Activated CD4-positive, CD25-positive, alpha-beta regulatory T cell treated with anti-CD3 and anti-CD28 coated beads, Interleukin-2, amount 50 U/mL, for 72 hours (primary cell): ENCODE data around the gene TPD52L1.
A peak's percentile ranks its signal among the peaks of the same experiment; 100 is the strongest.

Source experiments
- DNase-seq: peaks from one replicate; pipeline ENCODE4 v3.0.0; 2021

The TPD52L1 gene

DNA sequence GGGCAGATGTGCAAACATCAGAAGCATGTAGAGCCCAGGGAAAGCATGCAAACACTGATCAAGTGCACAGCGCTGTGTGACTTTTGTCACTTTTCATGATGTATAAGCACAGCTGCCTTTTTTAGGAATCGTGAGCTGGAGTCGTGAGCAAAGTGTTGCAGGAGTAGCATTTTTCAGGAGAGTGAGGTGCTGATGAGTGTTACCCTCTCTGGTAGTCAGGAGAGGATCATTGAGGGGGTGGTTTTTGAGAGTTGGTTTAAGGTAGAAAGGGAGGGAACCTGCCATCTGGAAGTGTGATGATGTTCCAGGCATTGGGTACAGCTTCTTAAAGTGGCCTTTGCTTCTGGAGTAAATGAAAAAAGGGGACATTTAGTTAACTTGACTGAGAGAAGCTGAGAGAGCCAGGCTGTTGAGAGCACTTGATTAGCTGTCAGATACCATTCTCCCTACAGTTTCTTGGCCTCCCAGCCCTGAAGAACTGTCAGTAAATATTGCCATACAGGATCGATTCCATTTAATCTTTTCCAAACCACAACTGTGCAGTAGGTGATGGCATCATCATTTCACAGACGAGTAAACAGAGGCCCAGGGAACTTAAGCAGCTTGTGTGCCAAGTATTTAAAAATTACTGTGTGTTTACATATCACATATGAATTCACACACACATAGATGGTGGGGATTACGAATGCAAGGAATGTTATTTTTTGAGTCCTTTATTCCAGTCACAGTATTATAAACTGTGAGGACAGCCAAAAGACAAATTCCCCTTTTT, 28.9 kb downstream of the TPD52L1 start:
- no peak for DNase-seq

DNA sequence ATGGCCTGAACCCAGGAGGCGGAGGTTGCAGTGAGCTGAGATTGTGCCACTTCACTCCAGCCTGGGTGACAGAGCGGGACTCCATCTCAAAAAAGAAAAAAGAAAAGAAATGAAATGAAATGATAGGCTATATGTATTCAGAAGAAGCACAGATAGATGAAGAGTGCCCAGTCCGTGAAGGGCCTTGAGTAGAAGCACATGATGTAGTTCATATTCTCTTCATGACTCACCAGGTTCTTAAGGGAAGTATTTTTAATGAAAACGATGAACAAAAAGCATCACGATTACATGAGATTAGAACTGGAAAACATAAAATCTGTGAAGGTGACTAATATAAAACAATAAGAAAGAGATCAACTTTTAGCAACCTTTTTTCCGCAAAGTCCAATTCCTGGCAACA, 29.8 kb downstream of the TPD52L1 start:
- DNase-seq: no peak

DNA sequence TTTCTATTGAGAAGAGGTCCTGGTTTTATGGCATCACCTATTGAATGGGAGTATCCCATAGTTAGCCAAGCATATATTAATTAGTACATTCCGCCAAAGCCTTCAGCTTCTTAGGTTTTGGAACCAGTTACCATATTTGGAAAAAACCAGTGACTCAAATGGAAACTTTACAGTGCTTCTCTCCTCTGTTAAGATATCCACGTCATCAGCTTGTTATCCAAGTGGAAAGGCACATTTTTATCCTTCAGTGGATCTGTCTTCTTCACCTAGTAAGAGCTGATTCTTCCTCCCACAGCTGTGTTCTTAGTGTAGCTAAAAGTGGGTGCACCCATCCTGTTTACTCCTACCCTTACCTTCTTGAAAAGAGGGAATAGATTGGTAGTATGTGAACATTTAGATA, 34.5 kb downstream of the TPD52L1 start:
- no peak for DNase-seq

DNA sequence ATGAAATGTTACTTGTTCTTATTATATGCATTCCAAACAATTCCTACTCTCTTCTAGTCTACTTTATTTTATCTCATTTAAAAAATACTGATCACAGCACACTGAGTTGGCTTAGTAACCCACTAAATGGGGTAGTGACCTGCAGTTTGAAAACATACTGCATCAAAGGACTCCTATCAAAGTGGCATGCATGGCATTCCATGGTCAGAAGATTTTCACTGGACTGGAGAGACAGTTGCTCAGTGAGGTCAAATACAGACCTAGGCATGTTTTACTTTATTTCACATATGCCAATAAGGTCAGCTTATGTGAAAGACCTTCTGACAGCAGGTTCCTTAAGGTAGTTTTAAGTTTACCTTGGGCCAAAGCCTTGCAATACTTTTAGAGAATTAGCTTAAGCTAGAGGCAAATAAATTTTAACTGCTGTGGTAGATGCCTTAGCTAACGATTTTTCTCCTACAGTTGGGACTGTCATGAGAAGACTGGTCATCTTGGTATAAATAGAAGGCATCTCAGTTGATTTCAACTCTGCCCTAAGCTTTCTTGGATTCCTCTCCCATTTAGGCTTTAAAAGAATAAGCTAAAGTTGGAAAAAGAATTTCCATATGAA, 35.1 kb downstream of the TPD52L1 start:
- no peak for DNase-seq

DNA sequence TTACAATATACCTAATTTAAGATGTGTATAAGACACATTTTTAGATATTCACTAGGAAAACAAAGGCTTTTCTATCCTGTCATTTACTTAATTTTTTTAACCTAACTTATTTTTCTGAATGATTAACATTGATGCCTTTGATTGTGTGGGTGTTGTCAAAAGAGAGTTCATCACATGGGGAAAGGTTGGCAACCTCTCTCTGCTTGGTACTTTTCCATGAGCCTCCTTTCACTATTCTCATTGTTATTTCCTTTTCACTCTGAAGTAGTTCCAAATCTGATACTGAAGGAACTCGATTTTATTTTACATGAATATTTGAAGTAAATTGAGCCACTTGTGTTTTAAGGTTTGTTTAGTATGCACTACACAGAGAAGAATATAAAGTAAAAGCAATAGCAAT, 35.9 kb downstream of the TPD52L1 start:
- no peak for DNase-seq

DNA sequence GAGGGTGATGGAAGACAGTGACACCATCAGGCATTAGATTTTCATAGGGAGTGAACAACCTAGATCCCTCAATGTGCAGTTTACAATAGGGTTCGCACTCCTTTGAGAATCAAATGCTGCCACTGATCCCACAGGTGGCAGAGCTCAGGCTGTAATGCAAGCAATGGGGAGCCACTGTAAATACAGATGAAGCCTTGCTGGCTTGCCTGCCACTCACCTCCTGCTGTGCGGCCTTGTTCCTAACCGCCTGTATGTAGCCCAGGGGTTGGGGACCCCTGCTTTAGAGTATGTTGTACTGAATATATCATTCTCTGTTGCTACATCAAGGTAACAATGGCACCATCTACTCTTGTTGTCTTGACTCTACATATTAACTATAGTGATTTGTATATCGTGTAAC, 37.1 kb downstream of the TPD52L1 start:
- DNase-seq: no peak

DNA sequence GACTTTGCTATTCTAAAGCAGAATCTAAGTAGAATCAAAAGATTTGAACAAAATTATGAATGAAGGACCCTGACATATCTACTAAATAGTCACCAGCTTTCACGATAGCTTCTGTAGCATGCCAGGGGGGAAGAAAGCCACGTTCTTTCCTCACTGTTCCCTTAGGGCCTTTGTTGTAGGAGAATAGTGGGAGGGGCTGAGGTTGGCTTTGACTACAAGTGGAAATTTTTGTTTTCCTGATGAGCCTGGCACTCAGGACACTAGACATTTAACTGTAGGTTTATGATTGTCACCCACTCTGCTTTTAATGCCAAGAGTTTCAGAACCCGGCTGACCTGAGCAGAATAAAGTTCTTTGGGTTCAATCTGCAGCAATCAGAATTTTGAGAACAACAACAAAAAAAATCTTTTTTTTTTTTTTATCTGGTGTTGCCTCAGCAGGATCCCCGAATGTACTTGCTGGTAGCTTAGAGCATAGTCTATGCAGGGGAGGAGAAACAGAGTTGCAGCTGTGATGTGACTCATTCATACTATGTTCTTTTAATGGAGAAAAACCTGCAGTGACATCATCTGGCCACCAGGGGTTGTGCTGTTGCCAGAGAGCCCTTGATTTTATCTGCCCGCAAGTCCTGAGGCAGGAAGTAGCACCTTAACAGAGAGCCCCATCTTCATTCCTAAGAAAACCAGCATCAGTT, 38.5 kb downstream of the TPD52L1 start:
- DNase-seq: peak; percentile 36

DNA sequence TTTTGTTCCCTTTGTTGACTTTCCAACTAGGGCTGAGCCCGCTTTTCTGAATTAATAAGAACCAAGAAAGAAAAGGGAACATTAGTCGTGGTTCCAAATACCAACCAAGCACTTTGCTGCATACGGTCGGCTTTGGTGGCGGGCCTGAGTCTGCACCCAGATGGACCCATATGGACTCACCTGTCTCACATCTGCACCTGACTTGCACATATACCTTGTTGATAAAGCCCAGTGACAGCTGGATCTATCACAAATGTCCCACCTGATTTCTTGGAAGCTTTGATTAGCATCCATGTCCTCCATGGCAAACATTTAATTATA, 39.0 kb downstream of the TPD52L1 start:
- DNase-seq: no peak

DNA sequence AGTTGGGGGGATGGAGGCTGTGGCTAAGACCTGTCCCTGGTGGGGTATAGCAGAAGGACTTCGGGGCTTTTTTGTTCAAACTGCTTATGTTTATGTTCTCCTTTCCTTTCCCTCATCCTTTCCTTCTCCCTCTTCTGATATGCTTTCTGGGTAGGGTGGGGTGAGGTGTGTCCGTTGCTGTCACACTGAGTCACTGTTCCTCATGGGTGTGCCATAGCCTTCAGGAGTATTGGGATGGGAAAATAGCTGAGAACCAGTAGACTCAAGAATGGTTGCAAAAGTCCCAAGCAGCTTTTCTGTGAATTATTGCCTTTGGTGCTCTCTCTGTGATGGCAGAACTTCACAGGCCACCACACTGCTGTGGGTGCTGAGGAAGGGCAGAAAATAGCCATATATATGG, 39.6 kb downstream of the TPD52L1 start:
- no peak for DNase-seq

DNA sequence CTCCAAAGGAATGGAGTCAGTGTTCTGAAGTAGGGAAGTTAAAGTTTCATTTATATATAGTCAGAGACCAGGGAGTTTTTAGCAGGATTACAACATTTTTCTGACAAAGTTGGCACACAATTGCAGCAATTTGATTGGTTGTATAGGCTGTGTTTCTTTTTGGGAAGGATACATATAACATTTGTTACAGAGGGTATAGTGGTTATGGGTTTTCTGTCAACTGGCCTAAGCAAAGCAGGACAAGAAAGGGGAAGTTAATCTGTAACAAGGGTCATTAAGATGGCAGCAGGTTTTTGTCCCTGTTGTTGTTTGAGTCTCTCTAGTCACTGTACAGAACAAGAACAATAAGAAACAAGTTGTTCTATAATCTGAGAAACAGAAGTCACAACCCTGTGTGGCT, 41.4 kb downstream of the TPD52L1 start:
- DNase-seq: no peak

DNA sequence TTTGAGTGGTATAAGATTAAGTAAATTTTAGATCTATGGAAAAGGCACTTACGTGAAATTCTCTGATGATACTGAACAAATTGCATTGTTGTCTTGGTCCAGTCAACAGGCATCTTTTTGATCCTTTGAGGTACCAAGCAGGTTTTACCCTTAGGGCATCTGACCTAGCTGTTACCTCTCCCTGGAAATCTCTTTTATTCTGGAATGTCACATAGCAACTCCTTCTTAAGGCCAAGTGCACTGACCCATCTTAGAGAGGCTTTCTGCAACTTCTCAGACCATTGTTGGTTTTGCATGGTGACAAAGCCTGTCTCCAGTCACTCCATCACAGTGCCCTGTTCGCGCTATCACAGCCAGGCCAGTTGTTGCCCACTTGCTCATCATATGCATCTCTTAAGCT, 42.0 kb downstream of the TPD52L1 start:
- DNase-seq: no peak

DNA sequence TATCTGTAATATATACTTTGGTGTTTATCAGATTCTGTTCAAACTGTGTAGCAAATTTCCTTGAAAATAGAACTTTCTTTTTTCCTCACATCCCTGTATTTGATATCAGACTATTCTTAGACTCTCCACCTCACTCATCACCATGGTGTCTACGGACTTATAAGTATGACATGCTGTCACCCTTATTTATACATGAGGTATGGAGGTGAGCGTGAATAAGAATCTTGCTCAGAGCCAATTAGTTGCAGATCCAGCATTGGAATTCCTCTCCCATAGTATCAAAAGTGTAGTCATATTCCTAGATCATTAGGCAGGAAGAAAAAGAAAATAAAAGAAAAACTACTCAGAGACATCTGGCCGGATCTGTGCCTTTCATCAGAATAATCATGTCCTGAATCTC, 43.0 kb downstream of the TPD52L1 start:
- DNase-seq: no peak

DNA sequence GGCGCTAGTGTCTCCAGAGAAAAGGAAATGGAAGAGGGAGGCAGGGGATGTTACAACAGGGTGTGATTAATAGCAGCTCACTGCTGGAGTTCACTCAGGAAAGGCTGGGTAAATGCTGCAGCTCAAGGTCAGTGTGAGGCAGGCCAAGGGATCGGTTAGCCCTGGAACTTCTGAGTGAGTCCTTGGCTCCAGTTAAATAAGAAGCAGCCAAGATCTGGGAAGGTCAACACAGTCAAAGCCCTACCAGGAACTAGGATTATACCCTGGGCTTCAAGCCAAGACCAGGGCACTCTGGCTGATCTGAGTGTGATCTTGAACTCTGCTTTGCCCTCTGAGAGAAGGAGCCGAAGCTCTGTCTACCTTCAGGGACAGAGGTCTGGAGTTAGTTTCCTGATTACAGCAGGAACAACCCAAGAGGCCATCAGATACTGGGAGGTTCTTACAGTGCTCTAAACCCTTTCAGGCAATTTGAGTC, 44.3 kb downstream of the TPD52L1 start:
- no peak for DNase-seq

DNA sequence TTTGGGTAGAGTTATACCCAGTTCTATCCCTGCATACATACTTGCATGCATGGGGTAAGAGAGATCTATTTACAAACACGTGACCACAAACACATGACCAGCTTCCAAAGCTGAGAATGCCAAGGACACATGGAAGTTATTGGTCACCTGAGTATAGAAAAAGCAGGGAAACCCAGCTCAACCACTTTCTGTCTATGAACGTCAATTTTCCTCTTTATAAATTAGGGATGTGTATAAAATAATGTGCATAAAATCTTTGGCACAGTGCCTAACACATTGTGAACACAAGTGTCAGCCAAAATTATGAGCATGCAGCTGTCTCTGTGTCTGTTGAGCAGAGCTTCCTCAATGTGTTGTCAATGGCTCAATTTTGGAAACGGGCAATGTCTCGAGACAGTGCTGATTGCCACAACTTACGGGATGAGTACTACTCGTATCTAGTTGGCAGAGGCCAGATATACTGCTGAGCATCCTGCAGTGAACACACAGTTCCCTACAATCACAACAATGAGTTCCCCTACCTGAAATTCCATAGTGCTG, 44.9 kb downstream of the TPD52L1 start:
- no peak for DNase-seq

DNA sequence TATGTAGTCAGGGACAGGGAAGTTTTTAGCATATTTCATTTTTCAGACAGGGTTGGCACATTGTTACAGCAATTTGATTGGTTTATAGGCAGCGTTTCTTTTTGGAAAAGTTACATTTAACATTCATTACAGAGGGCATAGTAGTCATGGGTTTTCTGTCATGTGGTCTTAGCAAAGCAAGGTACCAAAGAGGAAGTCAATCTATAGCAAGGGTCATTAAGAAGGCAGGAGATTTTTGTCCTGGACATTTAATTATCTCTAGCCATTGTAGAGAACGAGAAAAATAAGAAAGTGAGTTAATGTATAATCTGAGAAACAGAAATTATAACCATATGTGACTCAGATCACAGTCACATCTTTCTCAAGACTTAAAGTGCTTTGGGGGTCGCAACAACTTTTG, 47.4 kb downstream of the TPD52L1 start:
- DNase-seq: no peak

DNA sequence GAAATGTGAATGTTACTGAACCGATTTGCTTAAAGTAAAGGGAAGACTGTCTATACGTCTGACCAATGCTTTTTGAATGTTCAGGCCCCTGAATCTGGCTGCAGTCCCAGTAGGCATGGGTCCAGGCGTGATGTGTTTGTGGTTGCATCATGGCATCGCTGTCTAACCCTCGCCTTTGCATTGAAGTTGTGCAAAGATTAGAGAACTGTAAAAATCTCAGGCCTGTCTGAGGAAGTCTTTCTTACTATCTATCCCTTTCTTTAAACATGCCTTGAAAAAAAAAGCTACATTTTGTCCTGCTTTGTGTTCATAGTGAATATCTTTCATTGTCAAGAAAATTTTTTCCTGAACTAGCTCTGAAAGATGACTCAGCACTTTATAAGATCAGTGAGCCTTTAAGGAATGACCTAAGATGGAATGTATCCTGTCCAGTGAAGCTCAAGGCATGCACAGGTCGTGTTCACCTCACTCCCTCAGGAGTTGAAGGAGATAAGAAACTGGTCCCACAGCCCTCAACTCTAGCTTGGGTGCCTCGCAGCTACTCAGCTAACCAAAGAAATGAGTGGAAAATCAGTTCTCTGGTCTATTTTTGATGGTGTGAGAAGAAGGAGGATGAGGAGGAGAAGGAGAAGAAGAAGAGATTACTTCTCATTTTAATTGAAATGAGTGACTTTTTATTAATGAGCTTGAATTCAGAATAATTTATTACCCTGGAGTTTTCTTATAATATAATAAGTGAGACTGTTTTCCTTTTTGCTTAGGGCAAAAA, 48.6 kb downstream of the TPD52L1 start:
- DNase-seq: no peak

DNA sequence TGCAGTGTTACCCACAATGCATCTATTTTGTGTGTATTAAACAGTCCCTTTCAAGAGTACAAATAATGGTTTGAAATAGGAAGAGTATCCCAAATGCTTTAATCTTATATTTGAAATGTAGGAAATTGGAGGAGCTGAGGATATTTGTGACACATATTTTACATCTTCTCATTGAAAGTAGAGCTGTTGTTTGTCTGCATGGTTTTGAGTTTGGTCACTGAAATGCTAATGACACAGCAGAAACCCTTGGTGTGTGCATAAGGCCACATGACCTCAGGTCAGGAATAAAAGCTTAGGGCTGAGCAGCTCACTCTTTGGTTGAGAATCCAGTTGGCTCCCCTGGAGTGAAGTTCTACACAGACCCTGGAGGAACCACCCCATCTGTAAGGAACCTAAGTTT, 49.8 kb downstream of the TPD52L1 start:
- no peak for DNase-seq

DNA sequence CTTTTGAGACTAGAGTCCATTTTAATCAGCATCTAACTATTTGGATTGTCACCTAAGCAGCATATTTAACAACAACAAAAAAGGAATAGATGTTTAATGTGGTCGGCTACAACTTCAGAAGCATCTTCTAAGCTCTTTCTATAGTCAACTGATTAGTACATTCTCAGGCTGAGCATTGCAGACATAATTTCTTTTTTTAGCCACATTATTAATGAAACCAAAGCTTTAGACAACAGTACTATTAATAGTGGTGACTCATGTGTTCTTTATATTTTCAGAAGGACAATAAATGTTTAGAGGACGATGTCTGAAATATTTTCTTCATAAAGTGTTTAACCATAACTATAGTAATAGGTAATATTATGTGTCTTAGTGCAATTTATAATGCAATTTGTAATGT, 52.4 kb downstream of the TPD52L1 start:
- no peak for DNase-seq

DNA sequence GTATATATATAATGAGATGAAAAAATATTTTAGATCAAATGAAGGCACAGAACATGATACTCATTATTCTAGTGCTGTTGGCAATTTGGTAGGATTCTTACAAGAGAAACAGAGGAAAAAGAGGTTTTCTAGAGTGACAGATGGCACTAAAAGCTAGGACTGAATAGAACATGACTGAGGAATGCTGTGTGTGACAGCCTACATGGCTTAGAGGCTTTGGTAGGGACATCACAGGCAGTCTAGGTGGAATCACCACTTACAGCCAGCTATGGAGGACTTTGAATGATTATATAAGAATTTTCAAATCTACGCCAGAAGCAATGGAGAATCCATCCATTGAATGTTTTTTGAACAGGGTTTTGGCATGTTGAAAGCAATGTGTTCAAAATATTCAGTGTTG, 52.8 kb downstream of the TPD52L1 start:
- DNase-seq: no peak

DNA sequence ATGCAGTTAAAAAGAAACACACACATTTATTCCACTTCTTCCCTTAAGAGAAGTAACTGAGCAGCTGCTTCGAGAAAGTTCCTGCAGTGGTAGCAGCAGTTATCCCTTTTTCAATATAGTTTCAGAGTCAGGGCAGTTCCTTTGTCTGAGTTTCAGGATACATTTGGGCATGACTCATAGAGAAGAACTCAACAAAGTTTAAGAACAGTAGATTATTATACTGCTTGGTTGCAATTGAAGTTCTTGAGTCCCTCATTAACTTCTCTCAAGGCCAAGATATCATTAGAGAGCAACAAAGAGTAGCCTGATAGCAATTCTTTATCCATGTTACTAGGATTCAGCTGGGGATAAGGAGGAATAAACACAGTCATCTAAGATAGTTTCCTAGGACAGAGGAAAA, 54.4 kb downstream of the TPD52L1 start:
- DNase-seq: no peak

DNA sequence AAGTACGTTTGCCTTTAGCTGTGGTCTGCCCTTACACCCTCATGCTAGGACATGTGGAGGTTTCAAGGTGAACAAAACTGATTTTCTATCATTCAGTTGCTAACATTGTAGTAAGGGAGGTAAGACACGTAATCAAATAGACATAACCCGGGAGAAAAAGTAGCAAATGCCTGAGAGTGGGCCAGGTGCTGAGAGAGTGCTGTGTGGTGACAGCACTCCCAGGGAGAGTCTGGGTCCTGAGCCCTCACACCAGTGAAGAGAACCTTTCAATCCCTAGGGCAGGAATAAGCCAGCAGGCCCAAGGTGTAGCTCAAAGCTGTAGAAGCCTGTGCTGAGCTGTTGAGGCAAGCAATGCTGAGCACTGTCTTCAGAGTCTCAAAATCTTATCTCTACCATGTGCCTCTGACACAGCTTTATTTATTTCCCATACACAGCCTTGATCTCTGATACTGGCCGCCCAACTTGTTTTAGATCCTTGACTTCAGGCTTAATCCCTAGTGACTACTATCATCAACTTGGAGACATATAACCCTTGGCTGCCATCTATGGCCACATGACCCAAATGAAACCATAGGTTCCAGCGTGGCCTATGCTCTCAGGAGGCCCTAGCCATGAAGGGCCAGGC, 55.2 kb downstream of the TPD52L1 start:
- no peak for DNase-seq

DNA sequence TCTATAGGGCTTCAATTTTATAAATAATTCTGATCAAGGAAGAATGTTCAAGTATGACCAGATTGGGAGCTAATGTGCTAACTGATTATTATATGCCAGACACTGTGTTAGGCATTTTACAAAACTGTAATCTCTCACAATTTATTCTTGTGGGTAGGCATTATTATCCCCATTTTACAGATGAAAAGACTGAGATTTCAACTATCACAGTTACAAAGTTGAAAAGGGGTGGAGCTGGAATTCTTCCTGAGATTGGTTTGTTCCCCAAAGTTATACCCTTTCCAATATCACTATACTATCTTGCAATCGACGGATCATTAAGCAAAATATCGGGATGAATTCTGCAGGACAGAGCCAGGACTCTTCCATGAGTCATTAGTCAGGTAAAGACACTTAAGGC, 57.1 kb downstream of the TPD52L1 start:
- no peak for DNase-seq

DNA sequence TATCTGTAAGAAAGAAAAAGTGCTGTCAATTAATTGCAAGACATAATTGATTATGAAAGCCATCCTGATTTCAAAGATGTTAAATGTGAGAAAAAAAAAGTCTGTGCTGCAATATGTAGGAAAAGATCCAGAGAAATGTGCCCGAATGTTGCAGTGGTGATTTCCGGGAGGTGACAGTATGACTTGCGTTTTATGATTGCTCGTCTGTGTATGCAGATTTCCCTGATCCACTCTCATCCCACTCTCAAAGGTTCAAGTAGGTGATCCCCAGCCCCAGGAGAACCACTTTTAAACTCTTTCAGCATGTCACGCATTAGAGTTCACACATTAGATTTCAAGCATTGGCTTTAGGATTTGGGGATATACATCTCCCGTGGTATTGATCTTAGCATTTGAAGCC, 57.8 kb downstream of the TPD52L1 start:
- DNase-seq: no peak
